Transverse colon (tissue), 4 donors: Measurements from ENCODE around the gene IZUMO2.

ENCODE experiments used
- CTCF ChIP-seq, 5 experiments: fragments of 200-600 bp in 3 of 5; fragments of 450-650 bp in 2 of 5; sonication (generic) in 3 of 5; IDR thresholded peaks; 1 replicate in 2 of 5; 2 replicates in 3 of 5; pipeline ENCODE4 v1.5.1; 2016 to 2017; ENCODE audit warnings: antibody characterized with exemption in 5 of 5, inconsistent platforms in 3 of 5, mild to moderate bottlenecking in 2 of 5, moderate library complexity in 1 of 5
- POLR2A ChIP-seq: fragments of 450-650 bp; IDR thresholded peaks from one replicate; pipeline ENCODE4 v1.6.1; 2016; ENCODE audit warnings: antibody characterized with exemption, mild to moderate bottlenecking, moderate library complexity
- POLR2AphosphoS5 ChIP-seq, 3 donors: sonication (generic); formaldehyde crosslinking; IDR thresholded peaks; one replicate each; pipeline ENCODE4 v1.6.1; 2016; ENCODE audit warnings: antibody characterized with exemption in 3 of 3

GRCh38 chr19:50205681-50206138, 42.6 kb upstream of the IZUMO2 start:
- TF ChIP-seq POLR2AphosphoS5 (IDR thresholded peaks at IDR 0.05) (peak; percentile 71 to 90 (median 76)), CTCF (IDR thresholded peaks at IDR 0.05) (peak in 4 of 5 experiments; percentile 35 to 85 (median 54)), POLR2A (peak; percentile 81)
